GM18951 (cell line): Measurements from ENCODE around the gene SLCO2A1.

Experiments used
- POLR2A ChIP-seq: IDR thresholded peaks from 4 replicates; pipeline ENCODE4 v1.6.1; 2011; ENCODE audit warnings: mild to moderate bottlenecking; ENCODE audit not compliant: insufficient read length, insufficient read depth; ENCODE audit errors: extremely low read depth
- in situ Hi-C: fragments of 300-500 bp; cut with MboI; formaldehyde crosslinking; loops from one replicate; pipeline ENCODE4 v1.12.0; 2022; ENCODE audit warnings: low sequenced_read_pairs, mixed read lengths, inconsistent platforms; ENCODE audit not compliant: unreplicated experiment

The SLCO2A1 gene

DNA sequence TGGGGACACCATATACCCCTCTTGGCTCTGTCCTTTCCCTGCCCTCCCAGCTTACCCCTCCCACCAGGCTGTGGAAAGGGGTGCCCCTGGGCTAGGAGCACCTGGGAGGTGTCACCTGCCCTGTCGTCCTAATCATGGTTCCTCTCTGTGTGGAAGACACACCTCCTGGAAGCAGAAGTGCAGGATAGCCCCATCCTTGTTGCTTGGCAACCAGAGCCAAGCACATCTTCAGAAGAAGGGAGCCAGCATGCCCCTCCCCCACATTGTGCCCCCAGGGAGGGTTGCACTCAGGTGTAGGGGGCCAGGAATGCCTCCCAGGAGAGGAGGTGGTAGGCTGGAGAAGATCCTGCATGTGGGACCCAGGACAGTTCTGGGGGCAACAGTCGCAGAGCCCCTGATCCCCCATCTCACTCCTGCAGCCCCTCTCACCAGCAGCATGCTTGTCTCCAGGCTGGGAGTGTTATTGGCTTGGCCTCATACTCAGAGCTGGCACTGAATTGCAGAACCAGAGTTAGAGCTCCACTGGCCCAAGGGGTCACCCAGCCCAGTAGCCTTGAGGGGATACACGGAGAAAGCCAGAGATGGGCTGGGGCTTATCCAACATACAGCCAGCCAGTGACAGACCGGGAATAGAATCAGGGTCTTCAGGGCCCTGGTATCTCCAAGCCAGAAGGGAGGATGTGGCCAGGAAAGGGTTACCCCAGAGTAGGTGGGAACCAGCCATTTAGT is 142.5 kb downstream of the SLCO2A1 start:
- no peak for TF ChIP-seq POLR2A
- in situ Hi-C loops: no loop called here

DNA sequence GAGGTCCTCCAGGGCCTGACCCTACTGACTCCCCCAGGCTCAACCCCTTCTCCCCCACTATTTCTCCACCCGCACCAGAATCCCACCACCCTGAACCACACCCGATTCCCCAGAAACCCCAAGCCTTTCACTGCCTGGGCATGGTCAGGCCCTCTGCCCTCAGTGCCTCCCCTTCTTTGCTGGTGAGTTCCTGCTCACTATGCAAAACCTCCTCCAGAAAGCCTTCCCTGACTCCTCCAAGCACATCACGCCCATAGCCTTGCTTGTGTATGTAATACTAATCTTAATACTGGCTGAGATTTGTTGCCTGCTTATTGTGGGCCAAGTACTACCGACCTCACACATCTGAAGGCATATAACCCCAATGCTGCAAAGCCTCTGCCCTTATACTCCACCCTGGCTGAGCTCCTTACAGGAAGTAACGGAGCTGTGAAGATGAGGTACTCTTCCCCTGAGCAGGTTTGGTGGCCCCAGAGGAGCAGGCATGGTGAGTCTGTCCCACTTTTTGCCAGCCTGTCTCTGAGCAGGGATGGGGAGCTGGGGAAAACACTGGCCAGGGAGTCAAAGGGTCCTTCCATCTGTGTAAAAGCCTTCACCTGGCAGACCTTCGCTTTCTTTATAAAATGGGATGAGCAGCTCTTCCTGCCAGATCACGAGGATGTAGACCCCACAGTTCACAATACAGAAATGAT is 143.5 kb downstream of the SLCO2A1 start:
- TF ChIP-seq POLR2A: no peak

GRCh38 chr3:133884887-133885711 is 144.6 kb downstream of the SLCO2A1 start:
- in situ Hi-C loops: no loop called here
- no peak for TF ChIP-seq POLR2A

More for the DNA sequence above, 143.5 kb downstream of the SLCO2A1 start:
- in situ Hi-C loops: no loop called here

- no peak for TF ChIP-seq POLR2A
- in situ Hi-C loops: no loop called here
These were observed 145.5 kb downstream of the SLCO2A1 start for GRCh38 chr3:133884054-133884886.

GRCh38 chr3:133883641-133884040 is 146.1 kb downstream of the SLCO2A1 start:
- in situ Hi-C loops: no loop called here
- no peak for TF ChIP-seq POLR2A

DNA sequence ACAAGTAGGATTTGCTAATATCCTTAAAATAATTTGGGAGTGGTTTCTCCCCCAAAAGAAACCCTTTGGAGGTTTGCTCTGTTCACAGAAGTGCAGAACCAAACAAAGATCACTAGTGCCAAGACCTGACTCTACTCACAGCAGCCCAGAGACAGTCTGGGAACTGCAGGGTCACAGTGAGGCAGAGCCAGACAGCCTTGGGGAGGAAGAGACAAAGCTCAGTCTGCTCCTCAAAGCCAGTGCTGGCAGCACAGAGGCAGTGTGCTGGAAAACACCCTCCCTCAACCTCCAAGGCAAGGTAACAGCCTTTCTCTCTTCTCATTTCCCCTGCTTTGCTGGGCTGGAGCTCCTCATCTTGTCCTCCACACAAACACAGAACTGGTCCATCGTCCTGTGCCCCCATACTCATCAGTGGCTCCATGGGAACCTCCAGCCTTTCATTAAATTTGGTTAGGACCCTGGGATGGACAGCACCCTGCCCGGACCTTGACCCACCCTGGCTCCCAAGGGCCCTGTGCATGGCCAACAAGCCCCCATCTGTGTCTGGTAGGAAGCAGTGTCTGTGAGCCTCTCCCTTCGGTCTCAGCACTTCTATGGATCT is 146.6 kb downstream of the SLCO2A1 start:
- TF ChIP-seq POLR2A: no peak
- in situ Hi-C loops: no loop called here

DNA sequence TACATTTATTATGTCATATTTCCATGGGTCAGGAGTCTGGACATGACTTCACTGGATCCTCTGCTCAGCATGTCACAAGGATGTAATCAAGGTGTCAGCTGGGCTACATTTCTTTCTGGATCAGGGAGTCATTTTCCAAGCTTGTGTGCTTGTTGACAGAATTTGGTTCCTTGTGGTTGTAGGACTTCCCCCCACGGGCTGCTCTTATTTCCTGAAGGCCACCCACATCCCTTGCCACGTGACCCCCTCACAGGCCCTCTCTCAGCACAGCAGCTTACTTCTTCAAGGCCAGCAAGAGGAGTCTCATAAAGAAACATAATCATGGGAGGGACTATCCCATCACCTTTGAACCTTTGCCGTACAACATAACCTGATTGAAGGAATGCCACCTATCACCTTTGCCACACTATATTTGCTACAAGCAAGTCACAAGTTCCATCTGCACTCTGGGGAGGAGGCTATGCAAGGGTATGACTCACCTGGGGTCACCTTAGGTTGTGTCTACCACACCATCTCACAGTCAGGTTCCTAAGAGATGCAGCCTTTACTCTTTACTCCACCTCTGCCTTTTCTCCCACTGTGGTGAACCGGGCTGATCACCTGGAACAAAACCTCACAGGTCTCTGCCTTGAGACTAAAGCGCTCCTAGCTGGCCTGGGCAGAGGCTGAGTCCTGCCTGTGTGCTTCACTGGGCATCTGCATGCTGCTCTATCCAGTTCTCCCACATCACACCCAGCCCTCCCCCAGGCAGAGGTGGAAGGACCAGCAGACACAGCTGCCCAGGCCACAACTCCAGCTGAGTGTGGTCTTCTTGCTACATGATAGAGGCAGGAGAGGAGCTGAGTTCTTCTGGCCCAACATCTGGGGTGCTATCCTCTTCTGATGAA is 147.5 kb downstream of the SLCO2A1 start:
- TF ChIP-seq POLR2A: no peak
- in situ Hi-C loops: no loop called here

GRCh38 chr3:133881492-133881891 is 148.2 kb downstream of the SLCO2A1 start:
- no peak for TF ChIP-seq POLR2A
- in situ Hi-C loops: no loop called here

- in situ Hi-C loops: no loop called here
These were observed 148.8 kb downstream of the SLCO2A1 start for GRCh38 chr3:133880886-133881455.

GRCh38 chr3:133880287-133880686 is 149.4 kb downstream of the SLCO2A1 start:
- in situ Hi-C loops: no loop called here
- no peak for TF ChIP-seq POLR2A

More at GRCh38 chr3:133880886-133881455, 148.8 kb downstream of the SLCO2A1 start:
- no peak for TF ChIP-seq POLR2A

DNA sequence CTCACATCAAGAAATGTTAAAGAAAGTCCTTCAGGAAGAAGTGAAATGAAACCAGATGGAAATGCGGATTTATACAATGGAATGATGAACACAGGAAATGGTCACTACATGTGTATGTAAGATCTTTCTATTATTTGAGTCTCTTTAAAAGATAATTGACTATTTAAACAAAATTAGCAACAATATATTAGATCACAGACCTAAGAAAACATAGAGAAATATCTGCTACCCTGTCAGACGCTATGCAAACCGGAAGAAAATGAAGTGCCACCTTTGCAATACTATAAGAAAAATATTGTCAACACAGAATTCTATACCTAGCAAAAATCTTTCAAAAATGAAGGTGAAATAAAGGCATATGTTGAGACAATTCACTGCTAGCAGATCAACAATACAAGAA is 151.2 kb downstream of the SLCO2A1 start:
- TF ChIP-seq POLR2A: no peak
- in situ Hi-C loops: no loop called here
